Peyer's patch (tissue), 4 donors: ENCODE measurements around the gene PRTG. TPM values are rescaled to one million over a fixed set of nuclear protein-coding genes. Genes with fewer than 3 reads are reported as not detected.
"Not testable (repeated sequence)": the region's sequence is repeated elsewhere in the genome, so short reads cannot be mapped to it uniquely, and the experiment has no call there.

Source experiments
- DNase-seq, 3 donors: peaks; one replicate each; pipeline ENCODE4 v3.0.0-alpha.2; 2017 to 2019
- H3K27ac ChIP-seq, 4 donors: fragments of 200-600 bp; sonication (generic); one replicate each; pipeline ENCODE4 v1.5.1; 2016 to 2019
- H3K27me3 ChIP-seq, 2 donors: fragments of 200-600 bp; sonication (generic); one replicate each; pipeline ENCODE4 v1.5.1; 2019
- H3K36me3 ChIP-seq, 3 donors: fragments of 200-600 bp; sonication (generic); one replicate each; pipeline ENCODE4 v1.5.1; 2016 to 2019
- H3K4me1 ChIP-seq, 4 donors: fragments of 200-600 bp; sonication (generic); one replicate each; pipeline ENCODE4 v1.5.1; 2016 to 2019
- H3K4me3 ChIP-seq, 4 donors: fragments of 200-600 bp; sonication (generic); 1 replicate in 3 of 4; 2 replicates in 1 of 4; pipeline ENCODE4 v1.5.1; 2016 to 2019; ENCODE audit warnings: mild to moderate bottlenecking in 1 of 4
- H3K9me3 ChIP-seq, 4 donors: fragments of 200-600 bp; sonication (generic); one replicate each; pipeline ENCODE4 v1.5.1; 2016 to 2019; ENCODE audit warnings: mild to moderate bottlenecking in 1 of 4
- POLR2A ChIP-seq, 2 donors: fragments of 450-650 bp; IDR thresholded peaks; one replicate each; pipeline ENCODE4 v1.5.1; 2017; ENCODE audit warnings: antibody characterized with exemption in 2 of 2, mild to moderate bottlenecking in 2 of 2, moderate library complexity in 2 of 2
- total RNA-seq, 4 donors: library from RNA; depleted of rRNA; stranded (reverse); fragments of >200 nt; gene quantifications; one replicate each; pipeline ENCODE4 v1.1.0, GENCODE V29; 2016
- TF ChIP-seq, protein P1 (sequence below), 6 experiments: fragments of 450-650 bp in 4 of 6; fragments of 200-600 bp in 2 of 6; sonication (generic) in 1 of 6; IDR thresholded peaks; one replicate each; pipeline ENCODE4 v1.5.1; 2017 to 2019; ENCODE audit warnings: antibody characterized with exemption in 6 of 6, mild to moderate bottlenecking in 3 of 6, moderate library complexity in 1 of 6

Gene PRTG
- total RNA-seq, 4 donors from 2014 or later: 0.19 to 6.6 (median 0.54) TPM; not detected in 1

- H3K27ac ChIP-seq: no peak overlapping the region
- no peak for DNase-seq
- H3K36me3 ChIP-seq: no peaks in the 10 kb centered on the region
- no peaks in the 10 kb centered on the region for H3K9me3 ChIP-seq
- TF ChIP-seq POLR2A (IDR thresholded peaks at IDR 0.05): no peak
- TF ChIP-seq, protein P1, sequence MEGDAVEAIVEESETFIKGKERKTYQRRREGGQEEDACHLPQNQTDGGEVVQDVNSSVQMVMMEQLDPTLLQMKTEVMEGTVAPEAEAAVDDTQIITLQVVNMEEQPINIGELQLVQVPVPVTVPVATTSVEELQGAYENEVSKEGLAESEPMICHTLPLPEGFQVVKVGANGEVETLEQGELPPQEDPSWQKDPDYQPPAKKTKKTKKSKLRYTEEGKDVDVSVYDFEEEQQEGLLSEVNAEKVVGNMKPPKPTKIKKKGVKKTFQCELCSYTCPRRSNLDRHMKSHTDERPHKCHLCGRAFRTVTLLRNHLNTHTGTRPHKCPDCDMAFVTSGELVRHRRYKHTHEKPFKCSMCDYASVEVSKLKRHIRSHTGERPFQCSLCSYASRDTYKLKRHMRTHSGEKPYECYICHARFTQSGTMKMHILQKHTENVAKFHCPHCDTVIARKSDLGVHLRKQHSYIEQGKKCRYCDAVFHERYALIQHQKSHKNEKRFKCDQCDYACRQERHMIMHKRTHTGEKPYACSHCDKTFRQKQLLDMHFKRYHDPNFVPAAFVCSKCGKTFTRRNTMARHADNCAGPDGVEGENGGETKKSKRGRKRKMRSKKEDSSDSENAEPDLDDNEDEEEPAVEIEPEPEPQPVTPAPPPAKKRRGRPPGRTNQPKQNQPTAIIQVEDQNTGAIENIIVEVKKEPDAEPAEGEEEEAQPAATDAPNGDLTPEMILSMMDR (IDR thresholded peaks at IDR 0.05): no peak
- H3K4me3 ChIP-seq: no peak overlapping the region
- H3K4me1 ChIP-seq: no peaks in the 10 kb centered on the region
- H3K27me3 ChIP-seq: no peaks in the 10 kb centered on the region
These were observed 44.3 kb downstream of the PRTG start for GRCh38 chr15:55698653-55699052.

GRCh38 chr15:55696221-55696620, 46.7 kb downstream of the PRTG start:
- TF ChIP-seq, protein P1 (IDR thresholded peaks at IDR 0.05): no peak
- TF ChIP-seq POLR2A (IDR thresholded peaks at IDR 0.05): no peak
- Histone ChIP-seq H3K27ac (no peak overlapping the region), H3K27me3 (no peaks in the 10 kb centered on the region), H3K4me1 (no peaks in the 10 kb centered on the region), H3K36me3 (no peaks in the 10 kb centered on the region), H3K9me3 (no peaks in the 10 kb centered on the region), H3K4me3 (no peak overlapping the region)
- no peak for DNase-seq

- Histone ChIP-seq H3K36me3 (no peaks in the 10 kb centered on the region), H3K9me3 (no peaks in the 10 kb centered on the region), H3K27me3 (no peaks in the 10 kb centered on the region), H3K4me1 (no peaks in the 10 kb centered on the region), H3K27ac (no peak overlapping the region), H3K4me3 (no peak overlapping the region)
- TF ChIP-seq, protein P1 (IDR thresholded peaks at IDR 0.05): no peak
- TF ChIP-seq POLR2A (IDR thresholded peaks at IDR 0.05): no peak
- no peak for DNase-seq
These were observed 47.5 kb downstream of the PRTG start for GRCh38 chr15:55695432-55695831.

DNA sequence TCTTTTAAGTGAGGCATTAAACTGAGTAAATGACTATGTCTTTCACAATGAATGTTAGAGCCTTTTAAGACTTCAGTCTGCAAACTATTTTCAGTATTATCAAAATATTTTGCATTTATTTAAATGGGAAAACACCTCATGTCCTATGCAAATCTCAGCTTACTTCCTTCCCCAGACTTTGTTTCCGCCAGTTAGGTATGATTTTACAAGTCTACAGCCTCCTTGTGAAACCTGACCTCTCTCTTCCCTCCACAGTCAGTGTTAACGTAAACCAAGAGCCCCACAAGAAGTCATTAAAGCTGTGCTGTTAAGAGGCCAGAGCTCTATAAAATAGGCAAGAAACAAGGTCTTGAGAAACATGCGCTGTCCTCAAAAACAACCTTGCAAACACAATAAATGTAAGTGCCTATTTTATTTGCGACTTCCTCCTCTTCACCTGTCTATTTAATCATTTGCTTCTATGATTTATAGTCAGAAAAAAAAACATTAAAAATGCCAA, 48.3 kb downstream of the PRTG start:
- no peak for DNase-seq
- no peak overlapping the region for H3K27ac ChIP-seq
- TF ChIP-seq, protein P1 (IDR thresholded peaks at IDR 0.05): no peak
- TF ChIP-seq POLR2A (IDR thresholded peaks at IDR 0.05): no peak
- no peaks in the 10 kb centered on the region for H3K9me3 ChIP-seq
- H3K4me3 ChIP-seq: no peak overlapping the region
- no peaks in the 10 kb centered on the region for H3K27me3 ChIP-seq
- H3K36me3 ChIP-seq: no peaks in the 10 kb centered on the region
- no peaks in the 10 kb centered on the region for H3K4me1 ChIP-seq

- H3K27ac ChIP-seq, H3K4me1 ChIP-seq, H3K27me3 ChIP-seq, H3K9me3 ChIP-seq, DNase-seq, H3K4me3 ChIP-seq, H3K36me3 ChIP-seq: not testable (repeated sequence)
These were observed 49.8 kb downstream of the PRTG start for GRCh38 chr15:55693116-55693515.

DNA sequence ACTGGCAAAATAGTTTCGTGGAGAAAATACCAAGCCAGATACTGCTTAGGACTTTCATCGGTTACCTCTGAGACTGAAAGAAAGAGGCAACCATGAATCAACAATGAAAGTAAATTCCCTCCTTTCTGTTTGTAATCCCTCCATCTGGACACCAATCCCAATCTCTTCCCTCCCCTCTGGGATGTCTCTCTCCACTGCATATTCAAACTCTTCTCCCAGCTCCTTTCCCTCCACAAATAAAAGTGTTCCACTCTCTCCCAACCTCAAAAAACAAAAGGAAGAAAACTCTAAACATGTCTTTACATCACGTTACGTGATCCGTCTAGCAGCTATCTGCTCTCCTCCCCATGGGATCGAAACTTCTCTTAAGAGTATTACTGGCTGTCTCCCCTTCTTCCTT, 55.2 kb downstream of the PRTG start:
- Histone ChIP-seq H3K4me1 (peaks cover 0 to 2% (median 0%) of the 10 kb centered on the region in 4 donors), H3K36me3 (no peaks in the 10 kb centered on the region), H3K27me3 (no peaks in the 10 kb centered on the region), H3K4me3 (no peak overlapping the region), H3K9me3 (no peaks in the 10 kb centered on the region), H3K27ac (no peak overlapping the region)
- DNase-seq: no peak
- TF ChIP-seq POLR2A (IDR thresholded peaks at IDR 0.05): no peak
- TF ChIP-seq, protein P1 (IDR thresholded peaks at IDR 0.05): no peak
